Neural progenitor cell (in vitro differentiated cells): ENCODE results near the gene HDAC5. TPM values are rescaled to one million over a fixed set of nuclear protein-coding genes. Genes with fewer than 3 reads are reported as not detected.
A peak's percentile ranks its signal among the peaks of the same experiment; 100 is the strongest.

Experiments
- DNase-seq: peaks from one replicate; pipeline ENCODE4 v3.0.0-alpha.2; 2016; ENCODE audit warnings: low spot score
- H2AFZ ChIP-seq: fragments of 200-600 bp; sonication (generic); replicated peaks from 2 replicates; pipeline ENCODE4 v1.6.1; 2016; ENCODE audit warnings: antibody characterized with exemption
- H3F3A ChIP-seq: fragments of 200-600 bp; sonication (generic); 2 replicates; pipeline ENCODE4 v1.6.1; 2016; ENCODE audit warnings: antibody characterized with exemption, low read depth
- H3K27ac ChIP-seq: fragments of 200-600 bp; sonication (generic); 2 replicates; pipeline ENCODE4 v1.5.1; 2016; ENCODE audit warnings: mild to moderate bottlenecking
- H3K27me3 ChIP-seq: fragments of 200-600 bp; sonication (generic); 2 replicates; pipeline ENCODE4 v1.6.1; 2016; ENCODE audit warnings: mild to moderate bottlenecking, moderate library complexity
- H3K36me3 ChIP-seq: fragments of 200-600 bp; sonication (generic); 2 replicates; pipeline ENCODE4 v1.5.1; 2016
- H3K4me1 ChIP-seq: fragments of 200-600 bp; sonication (generic); 2 replicates; pipeline ENCODE4 v1.6.1; 2016; ENCODE audit warnings: mixed run types
- H3K4me2 ChIP-seq: fragments of 200-600 bp; sonication (generic); 2 replicates; pipeline ENCODE4 v1.6.1; 2016
- H3K4me3 ChIP-seq: fragments of 200-600 bp; sonication (generic); 2 replicates; pipeline ENCODE4 v1.5.1; 2016
- H3K79me2 ChIP-seq: fragments of 200-600 bp; sonication (generic); 2 replicates; pipeline ENCODE4 v1.6.1; 2016; ENCODE audit warnings: low read depth
- H3K9ac ChIP-seq: fragments of 200-600 bp; sonication (generic); 2 replicates; pipeline ENCODE4 v1.6.1; 2016
- H3K9me3 ChIP-seq: fragments of 200-600 bp; sonication (generic); 2 replicates; pipeline ENCODE4 v1.5.1; 2016; ENCODE audit warnings: low read depth
- H4K20me1 ChIP-seq: fragments of 200-600 bp; sonication (generic); 2 replicates; pipeline ENCODE4 v1.6.1; 2016; ENCODE audit warnings: low read depth
- H3K27ac Mint-ChIP-seq: 3 replicates; pipeline ENCODE4 v1.8.0; 2021; ENCODE audit warnings: mixed read lengths
- H3K27me3 Mint-ChIP-seq: 2 replicates; pipeline ENCODE4 v1.8.0; 2022; ENCODE audit warnings: low read depth, mild to moderate bottlenecking, inconsistent platforms, moderate library complexity, mixed read lengths; ENCODE audit not compliant: insufficient read depth
- H3K36me3 Mint-ChIP-seq: 3 replicates; pipeline ENCODE4 v1.8.0; 2021; ENCODE audit warnings: mixed read lengths
- H3K4me1 Mint-ChIP-seq: 3 replicates; pipeline ENCODE4 v1.8.0; 2021; ENCODE audit warnings: mixed read lengths
- H3K4me3 Mint-ChIP-seq: 3 replicates; pipeline ENCODE4 v1.8.0; 2021; ENCODE audit warnings: mild to moderate bottlenecking, moderate library complexity, mixed read lengths
- H3K9me3 Mint-ChIP-seq: 3 replicates; pipeline ENCODE4 v1.8.0; 2020; ENCODE audit warnings: mixed read lengths
- EZH2 ChIP-seq: fragments of 200-600 bp; sonication (generic); IDR thresholded peaks from 2 replicates; pipeline ENCODE4 v1.6.1; 2017; ENCODE audit warnings: antibody characterized with exemption, mild to moderate bottlenecking, moderate library complexity
- EZH2phosphoT487 ChIP-seq: fragments of 200-600 bp; sonication (generic); IDR thresholded peaks from 2 replicates; pipeline ENCODE4 v1.6.1; 2017; ENCODE audit warnings: antibody characterized with exemption
- total RNA-seq: library from RNA; depleted of rRNA; stranded (reverse); fragments of >200 nt; gene quantifications from 2 replicates; pipeline ENCODE4 v1.2.3, GENCODE V29; 2015; ENCODE audit warnings: low replicate concordance
- TF ChIP-seq, protein P1 (sequence below): fragments of 200-600 bp; sonication (generic); IDR thresholded peaks from 2 replicates; pipeline ENCODE4 v1.5.1; 2017; ENCODE audit warnings: antibody characterized with exemption, mild to moderate bottlenecking

Gene HDAC5
- total RNA-seq, 1 donor from 2014 or later: 23.6 TPM

DNA sequence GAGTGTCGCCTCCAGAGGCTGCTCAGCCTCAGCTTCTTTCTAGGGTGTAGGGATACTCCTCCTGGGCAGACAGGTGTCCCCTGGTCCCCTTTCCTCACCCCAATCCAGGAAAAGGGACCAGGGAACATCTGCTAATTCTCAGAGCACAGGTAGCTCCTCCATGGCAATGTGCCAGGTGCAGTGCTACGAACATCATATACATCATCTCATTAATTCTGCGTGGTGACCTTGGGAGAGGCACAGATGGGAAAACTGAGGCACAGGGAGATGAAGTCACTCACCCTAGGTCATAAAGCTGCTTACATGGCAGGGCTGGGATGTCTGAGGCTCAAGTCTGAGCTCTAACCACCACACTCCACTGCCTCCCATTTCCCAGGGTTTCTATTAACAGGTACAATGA lies 11.7 kb downstream of the HDAC5 start:
- no peaks in the 10 kb centered on the region for H3K27me3 ChIP-seq
- H3K36me3 Mint-ChIP-seq: peaks cover 3% of the 10 kb centered on the region
- H3K4me3 Mint-ChIP-seq: peak overlapping the region; percentile 59
- H3K36me3 ChIP-seq: no peaks in the 10 kb centered on the region
- H3K4me3 ChIP-seq: no peak overlapping the region
- TF ChIP-seq, protein P1, sequence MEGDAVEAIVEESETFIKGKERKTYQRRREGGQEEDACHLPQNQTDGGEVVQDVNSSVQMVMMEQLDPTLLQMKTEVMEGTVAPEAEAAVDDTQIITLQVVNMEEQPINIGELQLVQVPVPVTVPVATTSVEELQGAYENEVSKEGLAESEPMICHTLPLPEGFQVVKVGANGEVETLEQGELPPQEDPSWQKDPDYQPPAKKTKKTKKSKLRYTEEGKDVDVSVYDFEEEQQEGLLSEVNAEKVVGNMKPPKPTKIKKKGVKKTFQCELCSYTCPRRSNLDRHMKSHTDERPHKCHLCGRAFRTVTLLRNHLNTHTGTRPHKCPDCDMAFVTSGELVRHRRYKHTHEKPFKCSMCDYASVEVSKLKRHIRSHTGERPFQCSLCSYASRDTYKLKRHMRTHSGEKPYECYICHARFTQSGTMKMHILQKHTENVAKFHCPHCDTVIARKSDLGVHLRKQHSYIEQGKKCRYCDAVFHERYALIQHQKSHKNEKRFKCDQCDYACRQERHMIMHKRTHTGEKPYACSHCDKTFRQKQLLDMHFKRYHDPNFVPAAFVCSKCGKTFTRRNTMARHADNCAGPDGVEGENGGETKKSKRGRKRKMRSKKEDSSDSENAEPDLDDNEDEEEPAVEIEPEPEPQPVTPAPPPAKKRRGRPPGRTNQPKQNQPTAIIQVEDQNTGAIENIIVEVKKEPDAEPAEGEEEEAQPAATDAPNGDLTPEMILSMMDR: no peak
- TF ChIP-seq EZH2 (no peak), EZH2phosphoT487 (no peak)
- peaks cover 2% of the 10 kb centered on the region for H3K27me3 Mint-ChIP-seq
- H2AFZ ChIP-seq: no peak overlapping the region
- H3K79me2 ChIP-seq: no peaks in the 10 kb centered on the region
- no peaks in the 10 kb centered on the region for H3K9me3 ChIP-seq
- H3F3A ChIP-seq: no peaks in the 10 kb centered on the region
- H3K9ac ChIP-seq: no peak overlapping the region
- no peak for DNase-seq
- peaks cover 12% of the 10 kb centered on the region for H3K4me1 ChIP-seq
- no peak overlapping the region for H3K27ac ChIP-seq
- peaks cover 89% of the 10 kb centered on the region for H4K20me1 ChIP-seq
- H3K9me3 Mint-ChIP-seq: no peaks in the 10 kb centered on the region
- H3K27ac Mint-ChIP-seq: no peak overlapping the region
- peaks cover 28% of the 10 kb centered on the region for H3K4me1 Mint-ChIP-seq
- peak overlapping the region; percentile 61 for H3K4me2 ChIP-seq

DNA sequence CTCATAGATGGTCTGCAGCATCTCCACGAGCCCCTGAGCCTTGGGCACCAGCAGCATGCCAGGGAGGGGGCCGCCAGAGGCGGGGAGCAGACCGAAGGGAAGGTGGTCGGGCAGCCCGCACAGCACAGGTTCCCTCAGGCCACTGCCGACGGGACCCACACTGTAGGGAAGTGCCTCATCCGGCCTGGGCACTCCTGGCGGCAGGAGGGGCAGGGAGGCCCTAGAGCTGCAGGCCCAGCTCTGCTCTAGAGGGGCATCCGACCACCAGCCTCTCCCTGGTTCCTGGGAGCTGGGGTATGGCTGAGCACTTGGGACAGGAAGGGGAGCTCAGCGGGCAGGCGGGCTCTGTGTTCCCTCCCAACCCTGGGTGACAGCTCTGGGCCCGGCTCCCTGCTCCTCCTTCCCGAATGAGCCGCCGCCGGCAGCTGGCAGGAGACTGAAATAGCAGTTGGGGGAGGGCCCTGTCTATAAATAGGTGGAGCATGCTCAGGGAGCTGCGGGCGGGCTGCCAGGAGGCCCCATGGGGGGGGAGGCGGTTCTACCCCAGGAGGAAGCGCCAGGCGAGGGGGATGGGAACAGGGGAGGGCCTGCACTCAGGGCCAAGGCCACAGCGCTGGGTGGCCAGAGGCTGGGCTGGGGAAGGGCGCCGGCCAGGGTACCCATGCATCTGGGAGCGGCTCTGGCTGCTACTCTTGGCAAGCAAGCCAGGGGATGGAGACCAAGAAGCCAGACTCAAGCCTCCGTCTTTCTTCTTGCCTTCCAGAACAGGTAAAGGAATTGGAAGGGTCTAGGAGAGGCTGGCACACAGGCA lies 12.4 kb downstream of the HDAC5 start:
- Histone ChIP-seq H3K4me2 (peak overlapping the region; percentile 61), H2AFZ (no peak overlapping the region), H3K9me3 (no peaks in the 10 kb centered on the region), H3K4me3 (no peak overlapping the region), H3F3A (peaks cover under 1% of the 10 kb centered on the region), H4K20me1 (peaks cover 89% of the 10 kb centered on the region), H3K36me3 (no peaks in the 10 kb centered on the region), H3K9ac (no peak overlapping the region), H3K4me1 (peaks cover 12% of the 10 kb centered on the region), H3K27me3 (no peaks in the 10 kb centered on the region), H3K27ac (no peak overlapping the region), H3K79me2 (no peaks in the 10 kb centered on the region)
- peak; percentile 70 for DNase-seq
- Mint-ChIP-seq H3K27ac (no peak overlapping the region), H3K4me3 (no peak overlapping the region), H3K9me3 (no peaks in the 10 kb centered on the region), H3K36me3 (no peaks in the 10 kb centered on the region), H3K27me3 (peaks cover 2% of the 10 kb centered on the region), H3K4me1 (peaks cover 30% of the 10 kb centered on the region)
- TF ChIP-seq, protein P1: no peak
- TF ChIP-seq EZH2: no peak
- TF ChIP-seq EZH2phosphoT487: no peak

DNA sequence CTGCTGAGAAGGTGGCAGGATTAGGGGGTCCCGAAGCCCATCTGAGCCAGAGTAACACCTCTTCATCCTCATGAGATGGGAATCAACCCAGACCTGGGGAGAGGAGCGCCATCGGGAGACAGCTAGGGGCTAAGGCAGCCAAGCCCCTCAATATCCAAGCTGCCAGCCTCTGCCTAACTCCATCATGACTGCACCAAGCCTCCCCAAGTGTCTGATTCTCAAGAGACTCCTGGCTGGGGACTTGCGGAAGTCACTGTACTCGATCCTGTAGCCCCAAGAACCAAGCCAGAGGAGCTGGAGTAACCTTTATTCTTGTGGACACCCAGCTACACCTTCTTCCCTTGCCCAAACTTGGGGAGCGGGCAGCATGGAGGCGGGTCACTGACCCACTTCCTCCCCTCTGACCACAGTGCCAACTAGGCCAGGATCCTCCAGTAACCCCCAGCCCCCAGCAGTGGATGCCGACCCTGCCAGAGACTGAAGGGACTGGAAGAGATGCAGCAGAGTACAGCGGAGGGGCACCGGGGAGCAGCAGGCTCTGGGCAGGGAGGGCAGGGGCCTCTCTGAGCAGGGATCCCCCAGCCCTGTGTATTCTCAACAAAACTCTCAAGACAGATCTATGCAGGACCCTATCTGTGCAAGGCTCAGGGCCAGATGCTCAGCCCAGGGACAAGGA lies 13.3 kb downstream of the HDAC5 start:
- TF ChIP-seq EZH2phosphoT487 (no peak), EZH2 (no peak)
- TF ChIP-seq, protein P1: no peak
- no peak overlapping the region for H3K27ac Mint-ChIP-seq
- no peak for DNase-seq
- no peaks in the 10 kb centered on the region for H3K9me3 ChIP-seq
- no peaks in the 10 kb centered on the region for H3K36me3 Mint-ChIP-seq
- H2AFZ ChIP-seq: no peak overlapping the region
- no peak overlapping the region for H3K4me2 ChIP-seq
- no peak overlapping the region for H3K4me3 ChIP-seq
- H3K36me3 ChIP-seq: no peaks in the 10 kb centered on the region
- H3K4me1 Mint-ChIP-seq: peaks cover 38% of the 10 kb centered on the region
- no peak overlapping the region for H3K27ac ChIP-seq
- peaks cover 89% of the 10 kb centered on the region for H4K20me1 ChIP-seq
- H3K27me3 ChIP-seq: no peaks in the 10 kb centered on the region
- no peak overlapping the region for H3K4me3 Mint-ChIP-seq
- H3K79me2 ChIP-seq: no peaks in the 10 kb centered on the region
- H3F3A ChIP-seq: peaks cover 5% of the 10 kb centered on the region
- peaks cover 2% of the 10 kb centered on the region for H3K27me3 Mint-ChIP-seq
- no peaks in the 10 kb centered on the region for H3K9me3 Mint-ChIP-seq
- peaks cover 12% of the 10 kb centered on the region for H3K4me1 ChIP-seq
- H3K9ac ChIP-seq: no peak overlapping the region
